ENCODE results near the gene ATP13A3.

The ATP13A3 gene

GRCh38 chr3:194423317-194423716, 63.5 kb downstream of the ATP13A3 start:
- Histone ChIP-seq H3K4me1 (ENCODE audit: control insufficient read depth, insufficient read depth, low read length) (no peaks in the 10 kb centered on the region), H3K27me3 (ENCODE audit: control insufficient read depth, insufficient read depth, low read length) (no peaks in the 10 kb centered on the region), H3K36me3 (ENCODE audit: control insufficient read depth, insufficient read depth, low read length) (no peaks in the 10 kb centered on the region), H3K9me3 (ENCODE audit: control insufficient read depth, insufficient read depth, low read length) (no peaks in the 10 kb centered on the region), H3K9ac (ENCODE audit: low read depth, low read length) (no peak overlapping the region), H3K4me3 (ENCODE audit: low read depth, low read length) (no peak overlapping the region)

GRCh38 chr3:194422188-194422587, 64.6 kb downstream of the ATP13A3 start:
- H3K27me3 ChIP-seq (ENCODE audit: control insufficient read depth, insufficient read depth, low read length): no peaks in the 10 kb centered on the region
- H3K9ac ChIP-seq (ENCODE audit: low read depth, low read length): no peak overlapping the region
- no peaks in the 10 kb centered on the region for H3K9me3 ChIP-seq (ENCODE audit: control insufficient read depth, insufficient read depth, low read length)
- H3K36me3 ChIP-seq (ENCODE audit: control insufficient read depth, insufficient read depth, low read length): no peaks in the 10 kb centered on the region
- no peak overlapping the region for H3K4me3 ChIP-seq (ENCODE audit: low read depth, low read length)
- H3K4me1 ChIP-seq (ENCODE audit: control insufficient read depth, insufficient read depth, low read length): no peaks in the 10 kb centered on the region

DNA sequence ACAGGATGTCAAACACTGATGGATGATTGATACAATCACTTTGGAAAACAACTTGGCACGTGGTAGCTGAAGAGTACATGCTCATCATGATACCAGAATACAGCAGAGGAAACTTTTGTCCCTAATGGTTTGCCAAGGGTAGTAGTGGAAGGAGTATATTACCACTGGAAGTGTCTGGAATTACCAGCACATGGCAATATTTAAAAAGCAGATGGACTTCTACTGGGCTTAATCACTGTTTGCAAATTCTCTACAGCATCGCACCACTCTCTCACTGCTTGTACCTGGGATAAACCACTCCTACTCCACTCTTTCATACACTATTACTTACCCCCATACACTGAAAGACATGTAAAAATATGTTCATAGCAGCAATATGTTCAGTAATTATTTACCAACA, 68.1 kb downstream of the ATP13A3 start:
- no peak overlapping the region for H3K4me3 ChIP-seq (ENCODE audit: low read depth, low read length)
- H3K27me3 ChIP-seq (ENCODE audit: control insufficient read depth, insufficient read depth, low read length): no peaks in the 10 kb centered on the region
- H3K9me3 ChIP-seq (ENCODE audit: control insufficient read depth, insufficient read depth, low read length): no peaks in the 10 kb centered on the region
- no peaks in the 10 kb centered on the region for H3K36me3 ChIP-seq (ENCODE audit: control insufficient read depth, insufficient read depth, low read length)
- no peaks in the 10 kb centered on the region for H3K4me1 ChIP-seq (ENCODE audit: control insufficient read depth, insufficient read depth, low read length)
- no peak overlapping the region for H3K9ac ChIP-seq (ENCODE audit: low read depth, low read length)

DNA sequence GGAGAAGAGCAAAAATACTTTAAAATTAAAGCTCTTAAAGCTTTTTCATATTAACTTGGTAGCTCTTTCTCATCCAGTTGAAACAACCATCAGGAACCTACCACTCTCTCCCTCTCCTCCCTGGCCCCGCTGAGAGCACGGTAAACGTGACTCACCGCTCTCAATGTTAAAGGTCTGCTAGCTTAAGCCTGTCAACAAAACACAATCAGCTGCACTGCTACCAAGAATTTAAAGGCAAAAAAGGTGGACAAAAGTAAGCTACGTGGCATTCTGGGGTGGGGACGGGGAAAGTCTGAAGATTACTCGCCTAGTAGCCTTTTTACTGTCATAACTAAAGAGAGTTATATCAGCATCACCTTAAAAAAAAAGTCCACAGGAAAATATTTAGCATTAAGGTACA, 79.4 kb downstream of the ATP13A3 start:
- Histone ChIP-seq H3K27me3 (ENCODE audit: control insufficient read depth, insufficient read depth, low read length) (no peaks in the 10 kb centered on the region), H3K36me3 (ENCODE audit: control insufficient read depth, insufficient read depth, low read length) (no peaks in the 10 kb centered on the region), H3K4me3 (ENCODE audit: low read depth, low read length) (no peak overlapping the region), H3K9ac (ENCODE audit: low read depth, low read length) (no peak overlapping the region), H3K4me1 (ENCODE audit: control insufficient read depth, insufficient read depth, low read length) (no peaks in the 10 kb centered on the region), H3K9me3 (ENCODE audit: control insufficient read depth, insufficient read depth, low read length) (no peaks in the 10 kb centered on the region)

DNA sequence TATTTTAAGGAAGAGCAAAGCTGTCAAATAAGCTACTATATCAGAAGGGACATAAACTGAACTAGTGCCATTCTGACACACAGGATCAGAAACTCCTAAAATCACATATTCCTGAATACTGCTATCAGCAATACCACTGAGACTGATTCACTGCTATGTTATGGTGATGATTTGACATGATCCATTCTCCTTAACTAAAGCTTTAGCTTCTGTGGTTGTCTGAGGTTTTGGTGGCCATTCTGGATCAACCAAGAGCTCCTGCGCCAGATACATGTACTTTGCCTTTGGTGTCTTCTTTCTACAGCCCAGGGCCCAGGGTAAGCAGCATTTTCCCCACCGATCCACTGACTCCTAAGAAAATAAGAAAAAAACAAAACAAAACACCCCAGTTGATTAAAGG, 81.0 kb downstream of the ATP13A3 start:
- Histone ChIP-seq H3K9me3 (ENCODE audit: control insufficient read depth, insufficient read depth, low read length) (no peaks in the 10 kb centered on the region), H3K36me3 (ENCODE audit: control insufficient read depth, insufficient read depth, low read length) (no peaks in the 10 kb centered on the region), H3K4me3 (ENCODE audit: low read depth, low read length) (no peak overlapping the region), H3K27me3 (ENCODE audit: control insufficient read depth, insufficient read depth, low read length) (no peaks in the 10 kb centered on the region), H3K9ac (ENCODE audit: low read depth, low read length) (no peak overlapping the region), H3K4me1 (ENCODE audit: control insufficient read depth, insufficient read depth, low read length) (peaks cover 2% of the 10 kb centered on the region)

DNA sequence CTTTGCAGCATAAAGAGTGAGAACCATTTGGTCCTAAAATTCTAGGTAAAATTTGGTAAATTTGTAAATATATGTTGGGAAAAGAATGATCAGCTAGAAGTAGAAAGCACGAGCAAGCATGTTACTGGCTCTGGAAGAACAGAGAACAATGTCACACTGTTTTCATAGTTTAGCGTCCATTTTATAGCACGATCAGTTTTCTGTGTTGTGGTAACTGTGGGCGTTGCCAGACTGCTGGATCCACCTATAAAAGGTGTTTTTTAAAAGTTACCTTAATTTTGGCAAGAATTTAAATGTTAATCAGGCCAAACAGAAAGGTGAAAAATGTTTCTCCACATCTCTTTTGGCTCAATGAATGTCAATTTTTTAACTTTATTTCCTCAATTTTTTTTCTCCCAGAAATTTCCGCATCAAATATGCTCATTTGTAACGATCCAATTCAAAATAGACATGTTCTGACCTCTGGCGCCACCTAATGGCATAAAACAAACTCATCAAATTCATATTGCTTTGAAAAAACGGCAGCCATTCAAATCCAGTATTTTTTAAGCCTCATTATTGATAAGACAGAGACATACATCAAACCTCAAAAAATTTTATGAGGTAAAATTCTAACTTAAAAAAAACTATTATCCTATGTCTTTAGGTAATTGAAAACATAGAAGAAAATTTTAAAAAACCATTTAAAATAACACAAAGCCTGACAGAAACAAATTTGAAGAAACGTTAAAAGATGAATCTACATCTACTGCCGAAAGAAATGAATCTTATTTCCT, 82.2 kb downstream of the ATP13A3 start:
- Histone ChIP-seq H3K36me3 (ENCODE audit: control insufficient read depth, insufficient read depth, low read length) (no peaks in the 10 kb centered on the region), H3K4me3 (ENCODE audit: low read depth, low read length) (no peak overlapping the region), H3K27me3 (ENCODE audit: control insufficient read depth, insufficient read depth, low read length) (no peaks in the 10 kb centered on the region), H3K9me3 (ENCODE audit: control insufficient read depth, insufficient read depth, low read length) (no peaks in the 10 kb centered on the region), H3K9ac (ENCODE audit: low read depth, low read length) (no peak overlapping the region), H3K4me1 (ENCODE audit: control insufficient read depth, insufficient read depth, low read length) (peaks cover 2% of the 10 kb centered on the region)

DNA sequence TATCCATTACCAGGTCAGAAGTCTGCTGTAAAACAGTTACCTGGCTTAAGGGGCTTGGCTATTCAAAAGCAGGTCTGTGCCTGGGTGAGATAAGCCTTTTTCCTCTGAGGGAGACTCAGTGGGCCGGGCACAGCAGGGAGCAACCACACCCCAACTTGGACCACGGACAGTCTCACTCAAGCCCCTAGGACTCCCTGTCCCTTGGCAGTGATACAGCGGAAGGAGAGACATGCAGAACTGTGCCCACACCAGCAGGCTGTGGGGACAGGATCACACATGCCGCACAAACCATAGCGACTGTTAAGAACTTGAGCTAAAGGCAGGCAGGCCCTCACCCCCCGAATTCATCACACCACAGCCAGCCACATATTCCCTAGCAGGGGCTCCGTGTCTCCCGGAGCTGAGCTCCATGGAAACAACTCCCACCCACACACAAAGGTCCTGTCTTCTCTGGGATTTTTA, 84.9 kb downstream of the ATP13A3 start:
- Histone ChIP-seq H3K27me3 (ENCODE audit: control insufficient read depth, insufficient read depth, low read length) (peaks cover 14% of the 10 kb centered on the region), H3K36me3 (ENCODE audit: control insufficient read depth, insufficient read depth, low read length) (no peaks in the 10 kb centered on the region), H3K4me1 (ENCODE audit: control insufficient read depth, insufficient read depth, low read length) (peaks cover 2% of the 10 kb centered on the region), H3K4me3 (ENCODE audit: low read depth, low read length) (no peak overlapping the region), H3K9me3 (ENCODE audit: control insufficient read depth, insufficient read depth, low read length) (no peaks in the 10 kb centered on the region), H3K9ac (ENCODE audit: low read depth, low read length) (no peak overlapping the region)

DNA sequence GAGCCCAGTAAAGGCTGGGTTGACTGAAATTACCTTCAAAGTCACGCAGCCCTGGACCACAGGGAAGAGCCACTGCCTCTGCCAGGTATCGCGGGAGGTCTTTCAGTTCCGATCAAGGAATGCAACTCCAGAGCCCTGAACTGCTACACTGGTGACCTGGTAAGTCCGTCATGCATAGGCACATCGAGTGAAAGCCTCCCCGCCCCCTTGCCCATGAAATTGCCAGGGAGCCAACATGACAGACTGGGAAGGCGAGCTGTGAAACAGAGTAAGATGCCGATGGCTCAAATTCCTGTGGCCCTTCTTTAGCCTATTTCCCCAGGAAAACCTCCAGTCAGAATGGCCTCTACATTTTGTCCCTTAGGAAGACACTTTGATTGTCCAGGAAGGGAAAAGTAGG, 85.5 kb downstream of the ATP13A3 start:
- no peak overlapping the region for H3K4me3 ChIP-seq (ENCODE audit: low read depth, low read length)
- peaks cover 16% of the 10 kb centered on the region for H3K27me3 ChIP-seq (ENCODE audit: control insufficient read depth, insufficient read depth, low read length)
- H3K4me1 ChIP-seq (ENCODE audit: control insufficient read depth, insufficient read depth, low read length): peaks cover 2% of the 10 kb centered on the region
- H3K9me3 ChIP-seq (ENCODE audit: control insufficient read depth, insufficient read depth, low read length): no peaks in the 10 kb centered on the region
- no peak overlapping the region for H3K9ac ChIP-seq (ENCODE audit: low read depth, low read length)
- H3K36me3 ChIP-seq (ENCODE audit: control insufficient read depth, insufficient read depth, low read length): no peaks in the 10 kb centered on the region

GRCh38 chr3:194399874-194400411, 86.9 kb downstream of the ATP13A3 start:
- H3K4me1 ChIP-seq (ENCODE audit: control insufficient read depth, insufficient read depth, low read length): peaks cover 2% of the 10 kb centered on the region
- H3K27me3 ChIP-seq (ENCODE audit: control insufficient read depth, insufficient read depth, low read length): peaks cover 16% of the 10 kb centered on the region
- no peaks in the 10 kb centered on the region for H3K36me3 ChIP-seq (ENCODE audit: control insufficient read depth, insufficient read depth, low read length)
- no peaks in the 10 kb centered on the region for H3K9me3 ChIP-seq (ENCODE audit: control insufficient read depth, insufficient read depth, low read length)
- H3K4me3 ChIP-seq (ENCODE audit: low read depth, low read length): no peak overlapping the region
- no peak overlapping the region for H3K9ac ChIP-seq (ENCODE audit: low read depth, low read length)

GRCh38 chr3:194399166-194399565, 87.6 kb downstream of the ATP13A3 start, which contains the start of gene GP5:
TSS of gene GP5 (minus strand) at chr3:194399266. CDS start at chr3:194398282, 984 bp downstream.
- Histone ChIP-seq H3K36me3 (ENCODE audit: control insufficient read depth, insufficient read depth, low read length) (no peaks in the 10 kb centered on the region), H3K9ac (ENCODE audit: low read depth, low read length) (no peak within 1 kb of the TSS), H3K27me3 (ENCODE audit: control insufficient read depth, insufficient read depth, low read length) (peaks cover 16% of the 10 kb centered on the region), H3K4me1 (ENCODE audit: control insufficient read depth, insufficient read depth, low read length) (peaks cover 2% of the 10 kb centered on the region), H3K4me3 (ENCODE audit: low read depth, low read length) (no peak within 1 kb of the TSS), H3K9me3 (ENCODE audit: control insufficient read depth, insufficient read depth, low read length) (no peaks in the 10 kb centered on the region)

DNA sequence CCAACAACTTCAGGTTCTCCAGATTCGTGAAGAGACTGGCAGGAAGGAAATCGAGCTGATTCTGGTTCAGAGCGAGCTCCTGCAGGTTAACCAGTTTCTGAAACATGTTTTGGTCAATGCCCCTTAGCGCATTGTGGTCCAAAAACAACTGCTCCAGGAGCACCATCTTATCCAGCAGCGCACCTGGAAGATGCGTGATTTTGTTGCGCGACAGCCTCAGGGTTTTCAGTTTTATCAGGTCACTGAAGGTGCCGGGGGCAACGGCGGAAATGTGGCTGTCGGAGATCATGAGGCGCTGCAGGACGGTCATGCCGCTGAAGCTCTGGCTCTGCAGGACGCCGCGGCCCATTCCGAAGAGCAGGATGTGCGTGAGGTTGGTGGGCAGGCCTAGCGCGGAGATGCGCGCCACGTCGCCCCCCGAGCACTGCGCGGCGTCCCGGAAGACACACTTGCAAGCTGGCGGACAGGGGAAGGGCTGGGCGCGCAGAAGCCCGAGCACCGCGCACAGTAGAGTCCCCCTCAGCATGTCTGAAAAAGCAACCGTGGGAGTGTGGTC, 89.0 kb downstream of the ATP13A3 start:
- H3K9ac ChIP-seq (ENCODE audit: low read depth, low read length): no peak overlapping the region
- H3K36me3 ChIP-seq (ENCODE audit: control insufficient read depth, insufficient read depth, low read length): no peaks in the 10 kb centered on the region
- H3K4me1 ChIP-seq (ENCODE audit: control insufficient read depth, insufficient read depth, low read length): peaks cover 2% of the 10 kb centered on the region

More for the DNA sequence above, 89.0 kb downstream of the ATP13A3 start:
- Histone ChIP-seq H3K27me3 (ENCODE audit: control insufficient read depth, insufficient read depth, low read length) (peaks cover 16% of the 10 kb centered on the region), H3K4me3 (ENCODE audit: low read depth, low read length) (no peak overlapping the region), H3K9me3 (ENCODE audit: control insufficient read depth, insufficient read depth, low read length) (no peaks in the 10 kb centered on the region)

All from iPS-15b (cell line).